Measurements from ENCODE around the gene ZNF93. TPM values are rescaled to one million over a fixed set of nuclear protein-coding genes. Genes with fewer than 3 reads are reported as not detected.
A peak's percentile ranks its signal among the peaks of the same experiment; 100 is the strongest.
"Not testable (repeated sequence)": the region's sequence is repeated elsewhere in the genome, so short reads cannot be mapped to it uniquely, and the experiment has no call there.

ZNF93 gene
- total and polyA plus RNA-seq, 7 experiments from 2014 or later: 3.4 to 11.6 (median 8.7) TPM

DNA sequence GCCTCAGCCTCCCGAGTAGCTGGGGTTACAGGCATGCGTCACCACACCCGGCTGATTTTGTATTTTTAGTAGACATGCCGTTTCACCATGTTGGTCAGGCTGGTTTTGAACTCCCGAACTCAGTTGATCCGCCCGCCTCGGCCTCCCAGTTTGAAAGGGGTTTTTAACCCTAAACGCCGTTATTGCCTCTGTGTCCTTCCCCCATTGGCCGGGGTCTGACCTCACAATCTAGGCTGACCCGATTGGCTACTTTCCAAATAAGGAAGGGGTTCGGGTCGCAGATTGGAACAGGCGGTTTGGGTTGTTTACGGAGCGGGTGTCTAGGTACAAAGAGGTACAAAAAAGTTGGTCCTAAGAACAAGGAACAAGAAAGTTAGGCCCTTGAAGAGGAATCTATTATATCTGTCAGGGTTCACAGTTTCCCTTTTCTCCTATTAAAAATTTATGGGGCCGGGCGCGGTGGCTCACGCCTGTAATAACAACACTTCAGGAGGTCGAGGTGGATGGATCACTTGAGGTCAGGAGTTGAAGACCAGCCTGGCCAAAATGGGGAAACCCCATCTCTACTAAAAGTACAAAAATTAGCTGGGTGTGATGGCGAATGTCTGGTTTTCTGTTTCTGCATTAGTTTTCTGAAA lies 34.0 kb upstream of the ZNF93 start:
- H3K4me3 Mint-ChIP-seq: peak overlapping the region; percentile 98 to 100 (median 100)
- no peaks in the 10 kb centered on the region for H3K27me3 Mint-ChIP-seq
- H3K9me3 ChIP-seq (ENCODE audit: control insufficient read depth in 2 of 3, low read length in 3 of 3): no peaks in the 10 kb centered on the region
- peak in 4 of 9 donors; percentile 27 to 47 (median 42) for DNase-seq
- peak; percentile 22 for ATAC-seq
- H3K36me3 Mint-ChIP-seq: peaks cover 0 to 50% (median 8%) of the 10 kb centered on the region in 5 donors
- CTCF ChIA-PET: interaction anchor here (0.6 to 1.8 kb wide), 2 partner anchors 45 to 536 kb away, joined by 4 to 5 read pairs; partner anchors contain the start of gene ZNF506
- no peaks in the 10 kb centered on the region for H3K27me3 ChIP-seq (ENCODE audit: control insufficient read depth in 2 of 2, insufficient read depth in 2 of 2, low read length in 2 of 2)
- H3K27ac ChIP-seq (ENCODE audit: low read depth, low read length): peak overlapping the region; percentile 86
- peaks cover 25 to 45% (median 36%) of the 10 kb centered on the region in 7 donors for H3K4me1 Mint-ChIP-seq
- POLR2A ChIA-PET: interaction anchor here (0.7 to 8.2 kb wide), 24 partner anchors 10 to 1988 kb away, joined by 3 to 130 read pairs (median 5); partner anchors contain the start of genes ATP13A1, GMIP, ZNF101 and ZNF14
- H3K36me3 ChIP-seq (ENCODE audit: control insufficient read depth in 2 of 3, insufficient read depth in 3 of 3, low read length in 3 of 3): no peaks in the 10 kb centered on the region
- peaks cover 0 to 23% (median 0%) of the 10 kb centered on the region in 11 donors for H3K9me3 Mint-ChIP-seq
- peak overlapping the region; percentile 96 to 100 (median 99) for H3K27ac Mint-ChIP-seq
- H3K4me1 ChIP-seq (ENCODE audit: control insufficient read depth in 2 of 2, insufficient read depth in 2 of 2, low read length in 2 of 2): peaks cover 7 to 13% of the 10 kb centered on the region in 2 donors
- H3K4me3 ChIP-seq (ENCODE audit: low read length): peak overlapping the region; percentile 93
- intact Hi-C loops (cut with micrococcal nuclease): loop anchor here (1.0 to 5.0 kb wide), 9 partner anchors 34 to 1156 kb away; partner anchors contain the start of genes ZNF93 (in 2 of the 2), ZNF101 (in 1 of the 2), ZNF14 (in 1 of the 2) and ZNF430 (in 1 of the 2)

DNA sequence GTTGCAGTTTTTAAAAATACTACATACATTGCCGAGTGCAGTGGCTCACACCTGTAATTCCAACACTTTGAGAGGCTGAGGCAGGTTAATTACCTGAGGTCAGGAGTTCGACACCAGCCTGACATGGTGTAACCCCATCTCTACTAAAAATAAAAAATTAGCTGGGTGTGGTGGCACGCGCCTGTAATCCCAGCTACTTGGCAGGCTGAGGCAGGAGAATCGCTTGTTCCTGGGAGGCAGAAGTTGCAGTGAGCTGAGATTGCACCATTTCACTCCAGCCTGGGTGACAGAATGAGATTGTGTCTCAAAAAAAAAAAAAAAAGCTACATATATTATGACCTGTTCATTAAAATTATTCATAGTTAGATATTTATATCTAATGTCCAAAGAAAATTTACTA lies 30.7 kb upstream of the ZNF93 start:
- peaks cover 0 to 68% (median 29%) of the 10 kb centered on the region in 5 donors for H3K36me3 Mint-ChIP-seq
- intact Hi-C loops (cut with micrococcal nuclease); H3K9me3 ChIP-seq (ENCODE audit: control insufficient read depth in 2 of 3, low read length in 3 of 3); H3K4me3 Mint-ChIP-seq; H3K27me3 Mint-ChIP-seq; H3K27me3 ChIP-seq (ENCODE audit: control insufficient read depth in 2 of 2, insufficient read depth in 2 of 2, low read length in 2 of 2); ATAC-seq; H3K36me3 ChIP-seq (ENCODE audit: control insufficient read depth in 2 of 3, insufficient read depth in 3 of 3, low read length in 3 of 3); DNase-seq; CTCF ChIA-PET; H3K4me3 ChIP-seq (ENCODE audit: low read length); H3K27ac ChIP-seq (ENCODE audit: low read depth, low read length); H3K27ac Mint-ChIP-seq: not testable (repeated sequence)
- POLR2A ChIA-PET: interaction anchor here (1.2 to 3.1 kb wide), 6 partner anchors 9 to 202 kb away, joined by 3 to 17 read pairs (median 7); partner anchors contain the start of genes ZNF101, ZNF14, ZNF506 and ZNF93
- H3K4me1 ChIP-seq (ENCODE audit: control insufficient read depth in 2 of 2, insufficient read depth in 2 of 2, low read length in 2 of 2): peaks cover 7 to 13% of the 10 kb centered on the region in 2 donors
- peaks cover 0 to 31% (median 0%) of the 10 kb centered on the region in 11 donors for H3K9me3 Mint-ChIP-seq
- peaks cover 28 to 55% (median 49%) of the 10 kb centered on the region in 7 donors for H3K4me1 Mint-ChIP-seq

DNA sequence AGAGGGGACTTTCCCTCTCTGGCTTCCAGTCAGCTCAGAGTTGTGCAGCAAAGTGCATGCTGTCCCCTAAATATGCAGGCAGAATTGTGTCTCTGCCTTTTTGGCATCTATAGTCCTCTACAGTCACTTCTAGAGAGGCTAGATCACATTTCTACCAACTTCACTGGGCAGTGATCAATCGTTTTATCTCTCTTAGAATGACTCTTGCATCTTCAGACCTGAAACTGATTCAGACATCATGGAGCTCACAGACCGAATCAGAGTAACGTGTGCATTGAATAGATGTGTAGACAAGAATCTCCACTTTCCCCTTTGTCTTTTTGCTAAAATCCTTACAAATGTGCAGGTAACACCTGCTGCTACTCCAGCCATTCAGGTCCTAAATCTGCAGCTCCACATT lies 28.8 kb upstream of the ZNF93 start:
- CTCF ChIA-PET: interaction anchor here (0.9 to 1.0 kb wide), 2 partner anchors 11 to 98 kb away, joined by 3 read pairs; no protein-coding TSS in a partner anchor

GRCh38 chr19:19873381-19873780 lies 27.4 kb upstream of the ZNF93 start:
- ATAC-seq (no peak), DNase-seq (no peak)
- H3K36me3 ChIP-seq (ENCODE audit: control insufficient read depth in 2 of 3, insufficient read depth in 3 of 3, low read length in 3 of 3): peaks cover 0 to 10% (median 6%) of the 10 kb centered on the region in 3 experiments
- H3K27me3 ChIP-seq (ENCODE audit: control insufficient read depth in 2 of 2, insufficient read depth in 2 of 2, low read length in 2 of 2): no peaks in the 10 kb centered on the region
- POLR2A ChIA-PET: interaction anchor here (1.3 kb wide), 1 partner anchor 52 kb away, joined by 3 read pairs; the partner anchor contains the start of gene ZNF506
- intact Hi-C loops (cut with micrococcal nuclease): no loop called here
- CTCF ChIA-PET: no interaction called here
- Mint-ChIP-seq H3K4me1 (peaks cover 9 to 48% (median 39%) of the 10 kb centered on the region in 7 donors), H3K27me3 (no peaks in the 10 kb centered on the region), H3K9me3 (peaks cover 0 to 56% (median 4%) of the 10 kb centered on the region in 11 donors), H3K4me3 (no peak overlapping the region), H3K36me3 (peaks cover 0 to 67% (median 46%) of the 10 kb centered on the region in 5 donors), H3K27ac (peak overlapping the region in 1 of 9 donors; percentile 9)
- H3K4me1 ChIP-seq (ENCODE audit: control insufficient read depth in 2 of 2, insufficient read depth in 2 of 2, low read length in 2 of 2): peaks cover 1 to 2% of the 10 kb centered on the region in 2 donors
- H3K4me3 ChIP-seq (ENCODE audit: low read length): no peak overlapping the region
- peaks cover 0 to 3% (median 0%) of the 10 kb centered on the region in 3 experiments for H3K9me3 ChIP-seq (ENCODE audit: control insufficient read depth in 2 of 3, low read length in 3 of 3)
- no peak overlapping the region for H3K27ac ChIP-seq (ENCODE audit: low read depth, low read length)

More for the DNA sequence above, 28.8 kb upstream of the ZNF93 start:
- no peak overlapping the region for H3K4me3 ChIP-seq (ENCODE audit: low read length)
- H3K27me3 ChIP-seq (ENCODE audit: control insufficient read depth in 2 of 2, insufficient read depth in 2 of 2, low read length in 2 of 2): no peaks in the 10 kb centered on the region
- Mint-ChIP-seq H3K27me3 (no peaks in the 10 kb centered on the region), H3K9me3 (peaks cover 0 to 46% (median 0%) of the 10 kb centered on the region in 11 donors), H3K36me3 (peaks cover 0 to 73% (median 37%) of the 10 kb centered on the region in 5 donors), H3K27ac (peak overlapping the region in 7 of 9 donors; percentile 10 to 82 (median 69)), H3K4me1 (peaks cover 21 to 59% (median 52%) of the 10 kb centered on the region in 7 donors), H3K4me3 (peak overlapping the region in 4 of 10 donors; percentile 5 to 55 (median 16))
- peaks cover 7 to 13% of the 10 kb centered on the region in 2 donors for H3K4me1 ChIP-seq (ENCODE audit: control insufficient read depth in 2 of 2, insufficient read depth in 2 of 2, low read length in 2 of 2)
- H3K36me3 ChIP-seq (ENCODE audit: control insufficient read depth in 2 of 3, insufficient read depth in 3 of 3, low read length in 3 of 3): peaks cover 0 to 10% (median 6%) of the 10 kb centered on the region in 3 experiments
- POLR2A ChIA-PET: interaction anchor here (1.0 to 3.1 kb wide), 7 partner anchors 11 to 204 kb away, joined by 4 to 17 read pairs (median 7); partner anchors contain the start of genes ZNF101, ZNF14 and ZNF506
- no peak for DNase-seq
- no peak overlapping the region for H3K27ac ChIP-seq (ENCODE audit: low read depth, low read length)
- no peak for ATAC-seq
- peaks cover 0 to 3% (median 0%) of the 10 kb centered on the region in 3 experiments for H3K9me3 ChIP-seq (ENCODE audit: control insufficient read depth in 2 of 3, low read length in 3 of 3)
- intact Hi-C loops (cut with micrococcal nuclease): no loop called here

GRCh38 chr19:19877724-19878123 lies 23.0 kb upstream of the ZNF93 start:
- peaks cover 0 to 69% (median 68%) of the 10 kb centered on the region in 5 donors for H3K36me3 Mint-ChIP-seq
- CTCF ChIA-PET: no interaction called here
- intact Hi-C loops (cut with micrococcal nuclease): no loop called here
- no peaks in the 10 kb centered on the region for H3K27me3 ChIP-seq (ENCODE audit: control insufficient read depth in 2 of 2, insufficient read depth in 2 of 2, low read length in 2 of 2)
- H3K27ac Mint-ChIP-seq: no peak overlapping the region
- H3K4me1 Mint-ChIP-seq: peaks cover 0 to 19% (median 12%) of the 10 kb centered on the region in 7 donors
- no peak overlapping the region for H3K27ac ChIP-seq (ENCODE audit: low read depth, low read length)
- DNase-seq (no peak), ATAC-seq (no peak)
- peaks cover 0 to 75% (median 7%) of the 10 kb centered on the region in 11 donors for H3K9me3 Mint-ChIP-seq
- peaks cover 0 to 10% (median 0%) of the 10 kb centered on the region in 3 experiments for H3K9me3 ChIP-seq (ENCODE audit: control insufficient read depth in 2 of 3, low read length in 3 of 3)
- H3K36me3 ChIP-seq (ENCODE audit: control insufficient read depth in 2 of 3, insufficient read depth in 3 of 3, low read length in 3 of 3): peaks cover 0 to 30% (median 11%) of the 10 kb centered on the region in 3 experiments
- no peaks in the 10 kb centered on the region for H3K4me1 ChIP-seq (ENCODE audit: control insufficient read depth in 2 of 2, insufficient read depth in 2 of 2, low read length in 2 of 2)
- no peak overlapping the region for H3K4me3 Mint-ChIP-seq
- POLR2A ChIA-PET: interaction anchor here (1.5 kb wide), 1 partner anchor 12 kb away, joined by 5 read pairs; the partner anchor contains the start of gene ZNF253
- no peak overlapping the region for H3K4me3 ChIP-seq (ENCODE audit: low read length)
- no peaks in the 10 kb centered on the region for H3K27me3 Mint-ChIP-seq

DNA sequence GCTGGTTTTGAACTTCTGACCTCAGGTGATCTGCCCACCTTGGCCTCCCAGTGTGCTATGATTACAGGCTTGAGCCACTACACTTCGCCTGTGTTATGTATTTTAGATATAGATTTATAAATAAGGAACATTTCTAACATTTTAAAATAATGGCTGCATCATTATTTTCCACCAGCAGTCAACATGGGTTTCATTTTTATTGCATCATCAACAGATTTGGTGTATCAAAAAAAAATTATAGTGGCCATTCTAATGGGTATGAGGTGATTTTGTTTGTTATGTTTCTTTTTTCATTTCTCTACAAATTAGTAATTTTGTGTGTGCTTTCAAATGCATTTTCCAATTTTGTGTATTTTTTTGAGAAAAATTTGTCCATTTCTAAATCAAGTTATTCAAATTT lies 16.2 kb upstream of the ZNF93 start:
- Mint-ChIP-seq H3K4me3 (no peak overlapping the region), H3K27ac (no peak overlapping the region), H3K9me3 (peaks cover 0 to 89% (median 22%) of the 10 kb centered on the region in 11 donors), H3K27me3 (no peaks in the 10 kb centered on the region), H3K4me1 (no peaks in the 10 kb centered on the region), H3K36me3 (peaks cover 4 to 76% (median 69%) of the 10 kb centered on the region in 5 donors)
- no peaks in the 10 kb centered on the region for H3K27me3 ChIP-seq (ENCODE audit: control insufficient read depth in 2 of 2, insufficient read depth in 2 of 2, low read length in 2 of 2)
- H3K4me3 ChIP-seq (ENCODE audit: low read length): no peak overlapping the region
- intact Hi-C loops (cut with micrococcal nuclease): no loop called here
- DNase-seq (no peak), ATAC-seq (no peak)
- no peak overlapping the region for H3K27ac ChIP-seq (ENCODE audit: low read depth, low read length)
- H3K9me3 ChIP-seq (ENCODE audit: control insufficient read depth in 2 of 3, low read length in 3 of 3): peaks cover 0 to 23% (median 0%) of the 10 kb centered on the region in 3 experiments
- no peaks in the 10 kb centered on the region for H3K4me1 ChIP-seq (ENCODE audit: control insufficient read depth in 2 of 2, insufficient read depth in 2 of 2, low read length in 2 of 2)
- ChIA-PET CTCF (no interaction called here), POLR2A (no interaction called here)
- H3K36me3 ChIP-seq (ENCODE audit: control insufficient read depth in 2 of 3, insufficient read depth in 3 of 3, low read length in 3 of 3): peaks cover 0 to 31% (median 5%) of the 10 kb centered on the region in 3 experiments

Measured in naive thymus-derived CD4-positive, alpha-beta T cell (primary cell).